K562 (cell line): Measurements from ENCODE around the gene RBM22. TPM values are rescaled to one million over a fixed set of nuclear protein-coding genes. Genes with fewer than 3 reads are reported as not detected.

Experiments used
- ATAC-seq: fragments of 200-7000 bp; cut with Tn5 transposase; 3 replicates; pipeline ENCODE4 v1.9.1; 2020; ENCODE audit warnings: moderate library complexity
- BruUV-seq: library from RNA; stranded (reverse); fragments of 400-500 nt; replicated peaks from 2 replicates; lab custom pipeline; 2021; lab: Mats Ljungman, UMichigan
- CTCF ChIA-PET: fragments of 300-600 bp; formaldehyde crosslinking; extraction: SDS; loops from one replicate; lab custom pipeline; 2021; ENCODE audit warnings: low intra/inter-chr PET ratio; lab: Yijun Ruan, JAX
- POLR2A ChIA-PET: fragments of 300-600, 350-650 bp; sonication (Branson Sonifier 250); formaldehyde crosslinking; extraction: SDS; loops from one replicate; lab custom pipeline; 2021; ENCODE audit warnings: antibody characterized with exemption, inconsistent platforms; lab: Yijun Ruan, JAX
- DNase-seq, 4 experiments: peaks; one replicate each; pipeline versions ENCODE4 v3.0.0 to v3.0.0-alpha.2; 2011 to 2018; ENCODE audit warnings: low spot score in 3 of 4, mixed read lengths in 3 of 4; ENCODE audit errors: extremely low read depth in 1 of 4
- FAIRE-seq: peaks from 2 replicates; lab custom pipeline; 2011; peaks lifted over from hg19 to GRCh38; lab: Jason Lieb, UNC
- H2AFZ ChIP-seq: 2 replicates; pipeline ENCODE4 v1.6.0; 2011; ENCODE audit warnings: low read depth, low read length, control low read depth, inconsistent platforms
- H3K27ac ChIP-seq: fragments of 200-600 bp; 3 replicates; pipeline ENCODE4 v1.8.0; 2011; ENCODE audit warnings: low read depth, mild to moderate bottlenecking, control low read depth, inconsistent platforms, low read length, moderate library complexity, mixed read lengths; ENCODE audit errors: extremely low read depth
- H3K27me3 ChIP-seq, 2 experiments: fragments of 300-600 bp in 1 of 2; 2 replicates in 1 of 2; 3 replicates in 1 of 2; pipeline versions ENCODE4 v1.6.0 to v1.8.0; 2011; ENCODE audit warnings: inconsistent platforms in 2 of 2, low read length in 2 of 2, mild to moderate bottlenecking in 1 of 2, mixed read lengths in 1 of 2, moderate library complexity in 1 of 2; ENCODE audit not compliant: control insufficient read depth in 2 of 2, insufficient read depth in 2 of 2
- H3K36me3 ChIP-seq: fragments of 300-600 bp; 3 replicates; pipeline ENCODE4 v1.8.0; 2011; ENCODE audit warnings: mild to moderate bottlenecking, low read length, inconsistent platforms; ENCODE audit not compliant: control insufficient read depth, insufficient read depth
- H3K4me1 ChIP-seq, 2 experiments: fragments of 200-600 bp in 1 of 2; replicated peaks in 1 of 2; 2 replicates in 1 of 2; 3 replicates in 1 of 2; pipeline versions ENCODE4 v1.5.1 to v1.8.0; 2011; ENCODE audit warnings: inconsistent platforms in 2 of 2, low read length in 2 of 2, mild to moderate bottlenecking in 1 of 2, mixed read lengths in 1 of 2, moderate library complexity in 1 of 2; ENCODE audit not compliant: control insufficient read depth in 2 of 2, insufficient read depth in 2 of 2
- H3K4me2 ChIP-seq: 2 replicates; pipeline ENCODE4 v1.6.1; 2011; ENCODE audit warnings: low read length, control low read depth, inconsistent platforms, mixed read lengths; ENCODE audit not compliant: insufficient read depth
- H3K4me3 ChIP-seq: fragments of 200-600 bp; sonication (generic), shearing (Covaris generic); 2 replicates; pipeline ENCODE4 v1.5.1; 2016; ENCODE audit warnings: control low read depth, inconsistent platforms
- H3K79me2 ChIP-seq: fragments of 200-600 bp; 3 replicates; pipeline ENCODE4 v1.8.0; 2011; ENCODE audit warnings: low read length, inconsistent platforms; ENCODE audit not compliant: control insufficient read depth, insufficient read depth
- H3K9ac ChIP-seq, 2 experiments: 2 replicates each; pipeline versions ENCODE4 v1.6.0 to v1.6.1; 2011; ENCODE audit warnings: low read depth in 2 of 2, low read length in 2 of 2, control low read depth in 1 of 2, inconsistent platforms in 1 of 2, mild to moderate bottlenecking in 1 of 2, mixed read lengths in 1 of 2; ENCODE audit not compliant: insufficient read depth in 1 of 2
- H3K9me1 ChIP-seq: one replicate; pipeline ENCODE4 v1.6.0; 2011; ENCODE audit warnings: inconsistent platforms, mild to moderate bottlenecking, low read length, moderate library complexity; ENCODE audit not compliant: control insufficient read depth, insufficient read depth
- H3K9me3 ChIP-seq: replicated peaks from 2 replicates; pipeline ENCODE4 v1.5.1; 2011; ENCODE audit warnings: low read depth, low read length, inconsistent platforms; ENCODE audit not compliant: control insufficient read depth, insufficient read depth
- H4K20me1 ChIP-seq: replicated peaks from 2 replicates; pipeline ENCODE4 v1.6.1; 2011; ENCODE audit warnings: low read length, inconsistent platforms, mixed read lengths; ENCODE audit not compliant: control insufficient read depth, insufficient read depth
- CCAR2 ChIP-seq: fragments of 200-400 bp; formaldehyde crosslinking; IDR thresholded peaks from 2 replicates; pipeline ENCODE4 v1.6.1; 2017; ENCODE audit warnings: mild to moderate bottlenecking, low read depth, low read length
- ETV6 ChIP-seq, 3 experiments: fragments of 150-350 bp in 1 of 3; sonication (generic) in 1 of 3; formaldehyde crosslinking in 1 of 3; IDR thresholded peaks; 2 replicates each; pipeline versions ENCODE4 v1.6.1 to v1.8.0; 2014 to 2022; ENCODE audit warnings: borderline replicate concordance in 2 of 3, low read depth in 2 of 3, antibody characterized with exemption in 1 of 3, low read length in 1 of 3, mild to moderate bottlenecking in 1 of 3, missing genetic modification reagents in 1 of 3
- EZH2 ChIP-seq: IDR thresholded peaks from 2 replicates; pipeline ENCODE4 v1.6.1; 2012; ENCODE audit warnings: low read depth, mild to moderate bottlenecking, inconsistent platforms, low read length, borderline replicate concordance
- KAT2B ChIP-seq: IDR thresholded peaks from one replicate; pipeline ENCODE4 v1.6.1; 2012; ENCODE audit warnings: low read depth, mild to moderate bottlenecking, control low read depth, inconsistent platforms, low read length, moderate library complexity
- MCM2 ChIP-seq: fragments of 450-650 bp; IDR thresholded peaks from 2 replicates; pipeline ENCODE4 v1.6.1; 2017; ENCODE audit warnings: low read depth, mild to moderate bottlenecking
- NUFIP1 ChIP-seq: fragments of 450-650 bp; IDR thresholded peaks from 2 replicates; pipeline ENCODE4 v1.6.1; 2018; ENCODE audit not compliant: partially characterized antibody
- POU5F1 ChIP-seq: fragments of 150-350 bp; IDR thresholded peaks from 2 replicates; pipeline ENCODE4 v1.6.1; 2014; ENCODE audit warnings: borderline replicate concordance, low read length, low read depth, mild to moderate bottlenecking; ENCODE audit not compliant: partially characterized antibody
- SETDB1 ChIP-seq: IDR thresholded peaks from one replicate; pipeline ENCODE4 v1.6.1; 2012; ENCODE audit warnings: low read length, control low read depth, inconsistent platforms
- XRCC5 ChIP-seq: fragments of 200-400 bp; formaldehyde crosslinking; IDR thresholded peaks from 2 replicates; pipeline ENCODE4 v1.6.1; 2017; ENCODE audit warnings: low read depth, mild to moderate bottlenecking, low read length
- ZNF324 ChIP-seq: fragments of 250-450 bp; sonication (Bioruptor Pico); IDR thresholded peaks from 2 replicates; pipeline ENCODE4 v1.4.0; 2020; ENCODE audit warnings: mild to moderate bottlenecking
- WGBS: fragments of 100-300 bp; shearing (Covaris generic); methylation state at CpG from one replicate; pipeline ENCODE4 v1.1.6; 2016; ENCODE audit warnings: low coverage, mixed read lengths; ENCODE audit not compliant: insufficient coverage; ENCODE audit errors: missing lambda C conversion rate; 5-methylcytosine and 5-hydroxymethylcytosine counted together
- in situ Hi-C: fragments of 300-500 bp; cut with MboI; formaldehyde crosslinking; loops from 4 replicates; pipeline ENCODE4 v1.15.0; 2018; ENCODE audit warnings: inconsistent platforms, mixed read lengths
- intact Hi-C: fragments of 100-400 bp; cut with micrococcal nuclease; formaldehyde crosslinking; loops from 2 replicates; pipeline ENCODE4 v1.14.2; 2022
- polyA plus RNA-seq, 8 experiments: library from polyadenylated mRNA; depleted of rRNA in 4 of 8; stranded (reverse) in 5 of 8; unstranded in 3 of 8; fragments of >200 nt; fragmentation: Nextera tagmentation in 2 of 8; fragmentation: Illumina TruSeq in 1 of 8; extraction: Ambion mirVana in 2 of 8; extraction: Trizol in 1 of 8; gene quantifications; 2 replicates each; pipeline versions ENCODE4 v1.2.1 to v1.2.3, GENCODE V29; 2011 to 2014; ENCODE audit warnings: inconsistent platforms in 1 of 8, missing spikeins in 1 of 8
- total RNA-seq, 7 experiments: library from RNA; depleted of rRNA in 6 of 7; stranded (reverse); fragments of >200 nt in 6 of 7; fragmentation: Illumina TruSeq in 2 of 7; extraction: Trizol in 2 of 7; gene quantifications; 2 replicates each; pipeline versions ENCODE4 v1.2.1 to v1.2.3, GENCODE V29; 2011 to 2021; ENCODE audit warnings: low replicate concordance in 1 of 7

Gene RBM22
- total and polyA plus RNA-seq, 9 of the 15 experiments (the other 6 are each of a cell fraction or from before 2014, with no cell fraction given), result 31.3 to 82.2 (median 44.8) TPM

- Histone ChIP-seq H3K27ac (no peak overlapping the region), H3K4me2 (no peak overlapping the region), H2AFZ (no peak overlapping the region), H3K4me1 (no peaks in the 10 kb centered on the region), H3K9me1 (no peaks in the 10 kb centered on the region), H3K27me3 (no peaks in the 10 kb centered on the region), H3K36me3 (peaks cover 38% of the 10 kb centered on the region), H3K9ac (no peak overlapping the region), H4K20me1 (no peaks in the 10 kb centered on the region), H3K79me2 (no peaks in the 10 kb centered on the region), H3K9me3 (no peaks in the 10 kb centered on the region), H3K4me3 (no peak overlapping the region)
- ChIA-PET CTCF (no interaction called here), POLR2A (interaction anchor here (1.0 to 1.9 kb wide), 3 partner anchors 9 to 20 kb away, joined by 3 to 7 read pairs (median 5); partner anchors contain the start of gene RBM22)
- in situ Hi-C loops (no loop called here), intact Hi-C loops (no loop called here)
- BruUV-seq, result no TSS peak
- DNase-seq (no peak), ATAC-seq (no peak), FAIRE-seq (no peak)
- 57% methylated on average over 1 of the region's 1 CpG for WGBS
- TF ChIP-seq KAT2B (no peak), ETV6 (IDR thresholded peaks at IDR 0.05; ENCODE audit: borderline replicate concordance in 1 of 2, low read depth in 2 of 2, low read length in 1 of 2) (no peak), ETV6 (CRISPR knock-in tag; IDR thresholded peaks at IDR 0.05; ENCODE audit: borderline replicate concordance) (no peak), ZNF324 (no peak), MCM2 (no peak), XRCC5 (no peak), NUFIP1 (no peak), EZH2 (no peak), CCAR2 (no peak), SETDB1 (no peak), POU5F1 (no peak)
Measured at GRCh38 chr5:150689120-150689519, 11.7 kb downstream of the RBM22 start.
